ENCODE measurements around the gene DCTN5. TPM values are rescaled to one million over a fixed set of nuclear protein-coding genes. Genes with fewer than 3 reads are reported as not detected.

The DCTN5 gene
- total and polyA plus RNA-seq, 2 of the 13 experiments (the other 11 are each of a cell fraction or from before 2014, with no cell fraction given): 105 to 207 TPM

- TF ChIP-seq IKZF5 (CRISPR knock-in tag; IDR thresholded peaks at IDR 0.05) (peak; percentile 91), TERF1 (CRISPR knock-in tag; IDR thresholded peaks at IDR 0.05) (no peak; the same call in 1 of the 2 replicates), CREB1 (IDR thresholded peaks at IDR 0.05) (peak; percentile 74), CREB1 (CRISPR knock-in tag; IDR thresholded peaks at IDR 0.05) (no peak; the same call in 1 of the 2 replicates), ZNF12 (CRISPR knock-in tag; IDR thresholded peaks at IDR 0.05) (peak; percentile 70; the same call in 1 of the 2 replicates), FOXM1 (CRISPR knock-in tag; IDR thresholded peaks at IDR 0.05) (peak; percentile 84), ZBTB49 (CRISPR knock-in tag; IDR thresholded peaks at IDR 0.05; ENCODE audit: borderline replicate concordance) (peak; percentile 58; the same call in 1 of the 2 replicates), ARID3A (IDR thresholded peaks at IDR 0.05; ENCODE audit: low read depth, low read length) (peak; percentile 13), ISL2 (CRISPR knock-in tag; IDR thresholded peaks at IDR 0.05) (peak; percentile 91), HIVEP1 (CRISPR knock-in tag; IDR thresholded peaks at IDR 0.05) (peak; percentile 90), ZNF382 (CRISPR knock-in tag; IDR thresholded peaks at IDR 0.05; ENCODE audit: borderline replicate concordance) (no peak), MIER2 (CRISPR knock-in tag; IDR thresholded peaks at IDR 0.05) (peak; percentile 73; the same call in 1 of the 2 replicates), ESRRA (CRISPR knock-in tag; IDR thresholded peaks at IDR 0.05; ENCODE audit: low read depth) (peak; percentile 79), NR2F2 (IDR thresholded peaks at IDR 0.05; ENCODE audit: borderline replicate concordance, low read depth) (peak; percentile 36; the same call in 1 of the 2 replicates), ZNF160 (CRISPR knock-in tag; IDR thresholded peaks at IDR 0.05) (peak; percentile 95), ZBTB46 (CRISPR knock-in tag; IDR thresholded peaks at IDR 0.05; ENCODE audit: borderline replicate concordance) (peak; percentile 45; the same call in 1 of the 2 replicates), KLF13 (CRISPR knock-in tag; IDR thresholded peaks at IDR 0.05) (0 out of 2 replicates have a peak, but pooled peaks have one; percentile 87), NFIC (IDR thresholded peaks at IDR 0.05; ENCODE audit: low read length) (no peak), ZNF260 (CRISPR knock-in tag; IDR thresholded peaks at IDR 0.05; ENCODE audit: borderline replicate concordance, low read depth) (peak; percentile 79; the same call in 1 of the 2 replicates), ZNF101 (CRISPR knock-in tag; IDR thresholded peaks at IDR 0.05; ENCODE audit: borderline replicate concordance, low read depth) (no peak)
Observed at GRCh38 chr16:23595951-23596720, 45.1 kb upstream of the DCTN5 start, which contains the start of gene NDUFAB1 (continued).
